ENCODE results near the gene EPHA7.

Gene EPHA7

GRCh38 chr6:93317592-93317991 is 101.8 kb downstream of the EPHA7 start:
- TF ChIP-seq CTCF (IDR thresholded peaks at IDR 0.05; ENCODE audit: insufficient read depth, missing control alignments) = no peak
- FAIRE-seq = peak; percentile 92
- DNase-seq (ENCODE audit: insufficient read length, low spot score) = peak; percentile 19

- no peak for DNase-seq (ENCODE audit: insufficient read length, low spot score)
- no peak for TF ChIP-seq CTCF (IDR thresholded peaks at IDR 0.05; ENCODE audit: insufficient read depth, missing control alignments)
- FAIRE-seq = no peak
Measured at GRCh38 chr6:93307505-93308409, 111.6 kb downstream of the EPHA7 start.

GRCh38 chr6:93305088-93305487 is 114.3 kb downstream of the EPHA7 start:
- no peak for DNase-seq (ENCODE audit: insufficient read length, low spot score)
- TF ChIP-seq CTCF (IDR thresholded peaks at IDR 0.05; ENCODE audit: insufficient read depth, missing control alignments) = no peak
- FAIRE-seq = no peak

- TF ChIP-seq CTCF (IDR thresholded peaks at IDR 0.05; ENCODE audit: insufficient read depth, missing control alignments) = no peak
Measured at GRCh38 chr6:93304505-93304904, 114.9 kb downstream of the EPHA7 start.

DNA sequence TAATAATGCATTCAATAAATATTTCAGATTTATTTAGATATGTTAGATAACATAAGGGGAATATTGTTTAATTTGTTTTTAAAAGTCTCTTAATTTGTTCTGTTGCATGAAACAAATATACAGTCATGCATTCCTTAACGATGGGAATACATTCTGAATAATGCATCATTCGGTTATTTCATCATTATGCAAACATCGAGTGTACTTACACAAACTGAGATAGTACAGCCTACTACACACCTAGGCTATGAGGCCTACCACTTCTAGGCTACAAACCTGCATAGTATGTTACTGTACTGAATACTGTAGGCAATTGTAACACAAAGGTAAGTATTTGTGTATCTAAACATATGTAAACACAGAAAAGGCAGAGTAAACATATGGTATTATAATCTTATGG is 118.7 kb downstream of the EPHA7 start:
- DNase-seq (ENCODE audit: insufficient read length, low spot score) (no peak), FAIRE-seq (peak; percentile 61)
- TF ChIP-seq CTCF (IDR thresholded peaks at IDR 0.05; ENCODE audit: insufficient read depth, missing control alignments) = no peak

More at GRCh38 chr6:93304505-93304904, 114.9 kb downstream of the EPHA7 start:
- no peak for DNase-seq (ENCODE audit: insufficient read length, low spot score)
- no peak for FAIRE-seq

DNA sequence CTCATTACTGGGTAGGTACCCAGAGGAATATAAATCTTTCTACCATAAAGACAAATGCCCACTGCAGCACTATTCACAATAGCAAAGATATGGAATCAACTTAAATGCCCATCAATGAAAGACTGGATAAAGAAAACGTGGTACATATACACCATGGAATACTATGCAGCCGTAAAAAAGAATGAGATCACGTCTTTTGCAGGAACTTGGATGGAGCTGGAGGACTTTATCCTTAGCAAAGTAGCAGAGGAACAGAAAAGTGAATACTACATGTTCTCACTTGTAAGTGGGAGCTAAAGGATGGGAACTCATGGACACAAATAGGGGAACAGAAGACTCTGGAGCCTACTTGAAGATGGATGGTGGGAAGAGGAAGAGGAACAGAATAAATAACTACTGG is 119.7 kb downstream of the EPHA7 start:
- no peak for TF ChIP-seq CTCF (IDR thresholded peaks at IDR 0.05; ENCODE audit: insufficient read depth, missing control alignments)
- FAIRE-seq = no peak
- DNase-seq (ENCODE audit: insufficient read length, low spot score) = no peak

- no peak for TF ChIP-seq CTCF (IDR thresholded peaks at IDR 0.05; ENCODE audit: insufficient read depth, missing control alignments)
- no peak for FAIRE-seq
- no peak for DNase-seq (ENCODE audit: insufficient read length, low spot score)
Measured at GRCh38 chr6:93295631-93296030, 123.7 kb downstream of the EPHA7 start.

Data from D721Med (cell line).